ENCODE results near the gene WWP2. TPM values are rescaled to one million over a fixed set of nuclear protein-coding genes. Genes with fewer than 3 reads are reported as not detected.

Gene WWP2
- total RNA-seq, 1 experiment from 2014 or later = 40.2 TPM

GRCh38 chr16:69741951-69742904 is 19.9 kb upstream of the WWP2 start:
- H3K4me1 Mint-ChIP-seq = no peaks in the 10 kb centered on the region
- peaks cover 49 to 77% (median 67%) of the 10 kb centered on the region in 3 experiments; a peak in 6 of 7 replicates for H3K36me3 Mint-ChIP-seq (ENCODE audit: insufficient read depth in 1 of 3, low read depth in 3 of 3)
- no peak overlapping the region for H2BK15ac ChIP-seq (ENCODE audit: low read depth, low read length)
- no peak overlapping the region for H2BK120ac ChIP-seq (ENCODE audit: low read depth, low read length, poor library complexity, severe bottlenecking)
- H3K9me3 Mint-ChIP-seq = no peaks in the 10 kb centered on the region
- no peak overlapping the region for H2BK20ac ChIP-seq (ENCODE audit: low read depth, low read length, poor library complexity, severe bottlenecking)
- no peak overlapping the region for H2BK12ac ChIP-seq (ENCODE audit: insufficient read length, low read depth, low read length)
- H3K27me3 Mint-ChIP-seq (ENCODE audit: low read depth) = peaks cover 1% of the 10 kb centered on the region; the same call in 1 of the 2 replicates
- H3K14ac ChIP-seq (ENCODE audit: insufficient read depth, low read length) = no peak overlapping the region
- H4K8ac ChIP-seq (replicated peaks; ENCODE audit: insufficient read length, low read depth, low read length) = no peak overlapping the region
- H3K18ac ChIP-seq (ENCODE audit: insufficient read length, low read depth, low read length) = no peak overlapping the region
- H4K5ac ChIP-seq (ENCODE audit: insufficient read length, low read depth, low read length) = no peak overlapping the region
- H2AK5ac ChIP-seq (ENCODE audit: insufficient read length, low read length) = no peak overlapping the region
- H3K27ac ChIP-seq (ENCODE audit: insufficient read length, low read depth, low read length) = no peak overlapping the region
- no peak overlapping the region for H3K4ac ChIP-seq (ENCODE audit: low read depth, low read length)
- H3K79me2 ChIP-seq (ENCODE audit: insufficient read depth, low read length) = no peaks in the 10 kb centered on the region
- H3K23ac ChIP-seq (ENCODE audit: insufficient read length, low read depth, low read length) = no peak overlapping the region
- H3K4me2 ChIP-seq (ENCODE audit: insufficient read depth, insufficient read length, low read length) = no peak overlapping the region
- H3K9me3 ChIP-seq (ENCODE audit: control insufficient read depth, low read depth, low read length) = no peaks in the 10 kb centered on the region
- no peak overlapping the region; a peak in 1 of 7 replicates for H3K27ac Mint-ChIP-seq
- no peaks in the 10 kb centered on the region for H4K20me1 ChIP-seq (ENCODE audit: control insufficient read depth, insufficient read depth, insufficient read length)
- H3K56ac ChIP-seq (ENCODE audit: insufficient read length, low read depth, low read length) = no peak overlapping the region
- no peak overlapping the region for H2AFZ ChIP-seq (ENCODE audit: low read length)
- WGBS (ENCODE audit: extremely low coverage, insufficient read length, low lambda C conversion rate) = no CpG with 5 or more reads among the region's 41 CpGs
- H3K79me1 ChIP-seq (ENCODE audit: insufficient read depth, low read depth, low read length, poor library complexity, severe bottlenecking) = no peaks in the 10 kb centered on the region
- no peak overlapping the region for H2BK5ac ChIP-seq (ENCODE audit: insufficient read length, low read length)
- no peak for DNase-seq
- no peaks in the 10 kb centered on the region for H3K27me3 ChIP-seq (ENCODE audit: insufficient read depth, low read length)
- H3K23me2 ChIP-seq (ENCODE audit: insufficient read length, low read depth, low read length, poor library complexity, severe bottlenecking) = no peaks in the 10 kb centered on the region
- H3K4me1 ChIP-seq (ENCODE audit: insufficient read depth, low read length) = no peaks in the 10 kb centered on the region
- no peak overlapping the region for H3T11ph ChIP-seq (ENCODE audit: low read length)
- no peak overlapping the region for H3K4me3 Mint-ChIP-seq
- no peak for TF ChIP-seq CTCF (conservative IDR thresholded peaks at IDR 0.05)
- no peak overlapping the region for H4K91ac ChIP-seq (ENCODE audit: insufficient read length, low read depth, low read length)
- H3K9ac ChIP-seq (ENCODE audit: extremely low read depth, insufficient read length, low read length) = no peak overlapping the region

Data from H9 (cell line).